HG03575 (cell line): ENCODE results near the gene ATL3.
"Not testable (repeated sequence)": the region's sequence is repeated elsewhere in the genome, so short reads cannot be mapped to it uniquely, and the experiment has no call there.

ENCODE experiments used
- ATAC-seq: cut with Tn5 transposase; IDR thresholded peaks from one replicate; pipeline ENCODE4 v1.9.1; 2021; ENCODE audit not compliant: unreplicated experiment, insufficient number of reproducible peaks, low FRiP score; ENCODE audit errors: extremely low read depth

ATL3 gene

GRCh38 chr11:63635762-63636465 is 35.3 kb downstream of the ATL3 start:
- no peak for ATAC-seq

- ATAC-seq = no peak
These were observed 41.8 kb downstream of the ATL3 start for GRCh38 chr11:63629426-63629825.

GRCh38 chr11:63623513-63624140 is 47.5 kb downstream of the ATL3 start:
- ATAC-seq = no peak

- ATAC-seq = no peak
These were observed 48.9 kb downstream of the ATL3 start for GRCh38 chr11:63622323-63622722.

- ATAC-seq = no peak
These were observed 50.1 kb downstream of the ATL3 start for GRCh38 chr11:63621071-63621470.

GRCh38 chr11:63619967-63620366 is 51.2 kb downstream of the ATL3 start:
- ATAC-seq = no peak

GRCh38 chr11:63617686-63618085 is 53.5 kb downstream of the ATL3 start:
- ATAC-seq = not testable (repeated sequence)

GRCh38 chr11:63616953-63617352 is 54.2 kb downstream of the ATL3 start:
- ATAC-seq = no peak

- ATAC-seq = no peak
These were observed 57.0 kb downstream of the ATL3 start, which contains the start of gene PLAAT3 for GRCh38 chr11:63614136-63614671. Gene PLAAT3 (minus strand): TSS chr11:63614433. CDS start chr11:63614014, 419 bp downstream.

- ATAC-seq = no peak
These were observed 57.5 kb downstream of the ATL3 start for GRCh38 chr11:63613517-63614135.

- no peak for ATAC-seq
These were observed 59.0 kb downstream of the ATL3 start for GRCh38 chr11:63612181-63612580.

- ATAC-seq = no peak
These were observed 59.8 kb downstream of the ATL3 start for GRCh38 chr11:63611395-63611747.

GRCh38 chr11:63610604-63611394 is 60.4 kb downstream of the ATL3 start:
- no peak for ATAC-seq

- no peak for ATAC-seq
These were observed 61.1 kb downstream of the ATL3 start for GRCh38 chr11:63609971-63610580.

GRCh38 chr11:63609536-63609935 is 61.6 kb downstream of the ATL3 start:
- ATAC-seq = no peak

GRCh38 chr11:63608353-63609345 is 62.5 kb downstream of the ATL3 start:
- ATAC-seq = no peak

- no peak for ATAC-seq
These were observed 68.0 kb downstream of the ATL3 start for GRCh38 chr11:63603180-63603518.
